ENCODE results near the gene DHRS4L2.
"Not testable (repeated sequence)": the region's sequence is repeated elsewhere in the genome, so short reads cannot be mapped to it uniquely, and the experiment has no call there.

DHRS4L2 gene

GRCh38 chr14:23955811-23956210 lies 32.9 kb upstream of the DHRS4L2 start:
- H3K4me1 Mint-ChIP-seq (ENCODE audit: low read depth), result peaks cover 57% of the 10 kb centered on the region
- intact Hi-C loops (cut with micrococcal nuclease); H3K27ac Mint-ChIP-seq; H3K9me3 Mint-ChIP-seq; H3K27me3 Mint-ChIP-seq; H3K4me3 Mint-ChIP-seq: not testable (repeated sequence)
- H3K36me3 Mint-ChIP-seq (ENCODE audit: low read depth), result peaks cover 74% of the 10 kb centered on the region

DNA sequence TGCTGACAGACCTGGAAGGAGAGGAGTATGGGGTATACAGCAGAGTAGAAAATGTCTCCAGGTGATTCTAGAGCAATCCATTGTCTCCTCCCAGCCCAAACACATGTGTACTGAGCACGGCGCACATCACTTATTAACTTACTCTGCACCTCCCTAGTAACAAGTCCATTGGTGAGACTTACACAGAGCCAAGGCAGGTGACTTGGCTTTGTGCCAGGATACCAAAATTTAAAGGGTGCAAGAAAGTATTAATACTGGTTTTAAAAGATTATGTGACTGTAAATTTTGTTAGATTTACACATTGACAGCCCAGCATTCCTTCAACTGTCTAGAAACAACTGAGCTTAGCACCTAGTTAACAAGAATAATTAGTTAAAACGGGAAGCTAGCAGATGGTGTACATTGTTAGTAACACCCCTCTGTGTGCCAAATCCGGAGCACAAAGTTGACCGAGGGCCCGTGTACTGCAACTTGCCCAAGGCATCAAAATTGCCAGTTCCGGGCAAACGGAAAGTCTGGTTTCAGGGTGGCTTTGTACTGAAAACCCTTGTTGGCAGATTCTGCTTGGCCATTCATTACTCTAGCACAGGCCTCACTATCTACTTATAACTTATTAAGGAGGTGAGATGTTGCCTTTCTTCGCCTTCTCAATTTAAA lies 30.7 kb upstream of the DHRS4L2 start:
- H3K9me3 Mint-ChIP-seq; H3K4me3 Mint-ChIP-seq; H3K27ac Mint-ChIP-seq; H3K27me3 Mint-ChIP-seq; intact Hi-C loops (cut with micrococcal nuclease): not testable (repeated sequence)
- Mint-ChIP-seq H3K36me3 (ENCODE audit: low read depth) (peaks cover 67% of the 10 kb centered on the region), H3K4me1 (ENCODE audit: low read depth) (peaks cover 40% of the 10 kb centered on the region)

DNA sequence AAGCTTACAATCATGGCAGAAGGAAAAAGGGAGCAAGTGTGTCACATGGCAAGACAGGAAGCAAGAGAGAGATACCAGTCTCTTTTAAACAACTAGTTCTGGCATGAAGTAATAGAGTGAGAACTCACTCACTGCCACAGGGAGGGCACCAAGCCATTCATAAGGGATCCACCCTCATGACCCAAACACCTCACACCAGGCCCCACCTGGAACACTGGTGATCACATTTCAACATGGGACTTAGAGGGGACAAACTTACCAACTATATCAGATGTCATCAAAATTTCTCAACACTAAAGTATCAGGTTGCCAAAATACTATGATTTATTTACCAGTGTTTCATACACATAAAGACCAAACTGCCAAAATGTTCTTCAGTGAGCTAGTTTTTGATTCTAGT lies 27.8 kb upstream of the DHRS4L2 start:
- Mint-ChIP-seq H3K36me3 (ENCODE audit: low read depth) (peaks cover 50% of the 10 kb centered on the region), H3K4me1 (ENCODE audit: low read depth) (peaks cover 25% of the 10 kb centered on the region)
- H3K27me3 Mint-ChIP-seq; H3K4me3 Mint-ChIP-seq; H3K27ac Mint-ChIP-seq; intact Hi-C loops (cut with micrococcal nuclease); H3K9me3 Mint-ChIP-seq: not testable (repeated sequence)

- H3K27me3 Mint-ChIP-seq; intact Hi-C loops (cut with micrococcal nuclease); H3K4me3 Mint-ChIP-seq; H3K9me3 Mint-ChIP-seq; H3K27ac Mint-ChIP-seq: not testable (repeated sequence)
- peaks cover 42% of the 10 kb centered on the region for H3K36me3 Mint-ChIP-seq (ENCODE audit: low read depth)
- peaks cover 24% of the 10 kb centered on the region for H3K4me1 Mint-ChIP-seq (ENCODE audit: low read depth)
Observed at GRCh38 chr14:23961704-23962103, 27.0 kb upstream of the DHRS4L2 start.

DNA sequence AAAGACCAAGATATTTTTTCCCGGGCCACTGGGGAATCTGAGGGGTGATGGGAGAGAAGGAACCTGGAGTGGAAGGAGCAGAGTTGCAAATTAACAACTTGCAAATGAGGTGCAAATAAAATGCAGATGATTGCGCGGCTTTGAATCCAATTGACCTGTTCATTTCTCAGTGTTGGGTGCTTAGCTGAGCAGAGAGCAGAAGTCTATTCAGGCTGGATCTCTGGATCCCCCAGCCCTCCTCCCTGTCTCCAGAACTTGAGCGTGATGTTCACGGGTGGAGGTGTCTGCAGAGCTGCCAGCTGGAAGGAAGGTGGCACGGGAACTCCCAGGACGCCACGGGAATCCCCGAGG lies 19.6 kb upstream of the DHRS4L2 start:
- not testable (repeated sequence) for H3K9me3 Mint-ChIP-seq, H3K4me3 Mint-ChIP-seq

DNA sequence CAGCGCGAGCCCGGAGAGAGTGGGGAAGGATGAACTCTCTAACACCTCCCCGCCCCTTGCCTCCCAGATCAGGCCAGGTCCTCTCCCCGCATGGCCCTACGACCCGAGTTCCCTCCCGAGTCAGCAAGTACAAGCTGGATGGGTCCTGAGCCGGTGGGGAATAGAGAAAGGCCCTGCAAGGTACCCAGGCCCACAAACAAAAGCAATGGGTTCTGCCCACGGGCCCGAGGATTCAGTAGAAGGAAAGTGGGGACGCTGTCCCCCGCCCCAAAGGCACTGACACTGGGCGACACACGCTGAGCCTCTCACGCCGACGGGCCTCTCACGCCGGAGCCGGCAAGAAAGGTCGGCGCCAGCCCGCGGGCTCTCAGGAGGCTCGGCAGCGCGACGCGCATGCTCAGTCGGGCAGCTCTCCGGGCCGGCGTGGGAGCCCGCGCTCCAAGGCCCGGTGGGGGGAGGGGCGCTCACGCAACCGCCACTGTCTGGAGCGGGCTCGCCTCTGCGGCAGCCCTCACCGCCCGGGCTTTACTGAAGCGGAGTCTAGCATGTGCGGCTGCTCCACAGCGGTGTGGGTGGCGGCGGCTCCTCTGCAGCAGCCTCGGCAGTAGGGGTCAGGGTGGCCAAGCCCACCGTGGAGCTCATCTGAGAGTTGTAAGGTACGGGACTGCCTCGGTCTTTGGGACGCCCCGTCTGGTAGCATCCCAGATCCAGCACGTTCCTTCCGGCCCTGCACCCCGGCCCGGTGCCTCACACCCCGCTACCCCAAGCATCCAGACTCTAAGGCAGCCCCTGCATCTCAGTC lies 19.0 kb upstream of the DHRS4L2 start:
- H3K36me3 Mint-ChIP-seq (ENCODE audit: low read depth); H3K9me3 Mint-ChIP-seq; intact Hi-C loops (cut with micrococcal nuclease); H3K27me3 Mint-ChIP-seq: not testable (repeated sequence)
- peak overlapping the region; percentile 71 for H3K4me3 Mint-ChIP-seq
- H3K27ac Mint-ChIP-seq, result peak overlapping the region; percentile 45
- peaks cover 49% of the 10 kb centered on the region for H3K4me1 Mint-ChIP-seq (ENCODE audit: low read depth)

More for the DNA sequence above, 19.6 kb upstream of the DHRS4L2 start:
- H3K36me3 Mint-ChIP-seq (ENCODE audit: low read depth); intact Hi-C loops (cut with micrococcal nuclease); H3K27me3 Mint-ChIP-seq: not testable (repeated sequence)
- Mint-ChIP-seq H3K27ac (peak overlapping the region; percentile 45), H3K4me1 (ENCODE audit: low read depth) (peaks cover 43% of the 10 kb centered on the region)

DNA sequence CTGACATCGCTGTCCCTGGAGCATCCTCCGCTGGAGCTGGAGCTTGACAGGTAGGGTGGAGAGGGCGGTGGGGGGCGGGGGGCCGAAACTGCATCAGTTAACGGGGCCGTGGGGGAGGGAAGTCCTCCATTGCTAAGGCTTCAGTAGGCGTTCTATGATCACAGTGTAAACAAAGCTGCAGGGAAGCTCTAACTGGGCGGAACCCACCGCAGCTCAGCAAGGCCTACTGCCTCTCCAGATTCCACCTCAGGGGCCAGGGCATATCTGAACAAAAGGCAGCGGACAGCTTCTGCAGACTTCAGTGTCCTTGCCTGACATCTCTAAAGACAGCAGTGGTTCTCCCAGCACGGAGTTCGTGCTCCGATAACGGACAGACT lies 18.5 kb upstream of the DHRS4L2 start:
- H3K4me3 Mint-ChIP-seq; H3K9me3 Mint-ChIP-seq; H3K27me3 Mint-ChIP-seq; intact Hi-C loops (cut with micrococcal nuclease); H3K36me3 Mint-ChIP-seq (ENCODE audit: low read depth): not testable (repeated sequence)
- H3K4me1 Mint-ChIP-seq (ENCODE audit: low read depth), result peaks cover 54% of the 10 kb centered on the region
- peak overlapping the region; percentile 45 for H3K27ac Mint-ChIP-seq

GRCh38 chr14:23973178-23973577 lies 15.6 kb upstream of the DHRS4L2 start:
- H3K4me3 Mint-ChIP-seq; H3K27ac Mint-ChIP-seq; H3K9me3 Mint-ChIP-seq; intact Hi-C loops (cut with micrococcal nuclease); H3K27me3 Mint-ChIP-seq; H3K36me3 Mint-ChIP-seq (ENCODE audit: low read depth): not testable (repeated sequence)
- peaks cover 57% of the 10 kb centered on the region for H3K4me1 Mint-ChIP-seq (ENCODE audit: low read depth)

DNA sequence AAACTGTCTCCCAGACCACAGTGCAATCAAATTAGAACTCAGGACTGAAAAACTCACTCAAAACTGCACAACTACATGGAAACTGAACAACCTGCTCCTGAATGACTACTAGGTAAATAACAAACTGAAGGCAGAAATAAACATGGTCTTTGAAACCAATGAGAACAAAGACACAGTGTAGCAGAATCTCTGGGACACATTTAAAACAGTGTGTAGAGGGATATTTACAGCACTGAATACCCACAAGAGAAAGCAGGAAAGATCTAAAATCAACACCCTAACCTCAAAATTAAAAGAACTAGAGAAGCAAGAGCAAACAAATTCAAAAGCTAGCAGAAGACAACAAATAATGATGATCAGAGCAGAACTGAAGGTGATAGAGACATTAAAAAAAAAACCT lies 14.7 kb upstream of the DHRS4L2 start:
- not testable (repeated sequence) for H3K4me3 Mint-ChIP-seq, H3K9me3 Mint-ChIP-seq
- H3K4me1 Mint-ChIP-seq (ENCODE audit: low read depth), result peaks cover 57% of the 10 kb centered on the region

GRCh38 chr14:23977208-23977607 lies 11.5 kb upstream of the DHRS4L2 start:
- H3K27me3 Mint-ChIP-seq; H3K36me3 Mint-ChIP-seq (ENCODE audit: low read depth); intact Hi-C loops (cut with micrococcal nuclease); H3K4me3 Mint-ChIP-seq; H3K9me3 Mint-ChIP-seq: not testable (repeated sequence)
- H3K27ac Mint-ChIP-seq, result peak overlapping the region; percentile 67
- peaks cover 59% of the 10 kb centered on the region for H3K4me1 Mint-ChIP-seq (ENCODE audit: low read depth)

More for the DNA sequence above, 14.7 kb upstream of the DHRS4L2 start:
- H3K27me3 Mint-ChIP-seq; H3K36me3 Mint-ChIP-seq (ENCODE audit: low read depth): not testable (repeated sequence)
- intact Hi-C loops (cut with micrococcal nuclease), result loop anchor here (1.0 kb wide), 1 partner anchor 40 kb away; no protein-coding TSS in a partner anchor
- H3K27ac Mint-ChIP-seq, result peak overlapping the region; percentile 48

- intact Hi-C loops (cut with micrococcal nuclease); H3K36me3 Mint-ChIP-seq (ENCODE audit: low read depth); H3K9me3 Mint-ChIP-seq; H3K27me3 Mint-ChIP-seq; H3K4me3 Mint-ChIP-seq: not testable (repeated sequence)
- peaks cover 60% of the 10 kb centered on the region for H3K4me1 Mint-ChIP-seq (ENCODE audit: low read depth)
- H3K27ac Mint-ChIP-seq, result peak overlapping the region; percentile 63
Observed at GRCh38 chr14:23981951-23982813, 6.5 kb upstream of the DHRS4L2 start.

GRCh38 chr14:23984891-23985602 lies 3.7 kb upstream of the DHRS4L2 start:
- Mint-ChIP-seq H3K4me1 (ENCODE audit: low read depth) (peaks cover 83% of the 10 kb centered on the region), H3K36me3 (ENCODE audit: low read depth) (peaks cover 23% of the 10 kb centered on the region), H3K27me3 (no peaks in the 10 kb centered on the region), H3K4me3 (no peak overlapping the region), H3K27ac (peak overlapping the region; percentile 95), H3K9me3 (no peaks in the 10 kb centered on the region)
- intact Hi-C loops (cut with micrococcal nuclease), result loop anchor here (5.0 kb wide), 1 partner anchor 52 kb away; no protein-coding TSS in a partner anchor

GRCh38 chr14:23988223-23988606 lies 514 bp upstream of the DHRS4L2 start:
- Mint-ChIP-seq H3K27ac (peak overlapping the region; percentile 95), H3K4me1 (ENCODE audit: low read depth) (peaks cover 83% of the 10 kb centered on the region), H3K36me3 (ENCODE audit: low read depth) (peaks cover 27% of the 10 kb centered on the region), H3K4me3 (peak overlapping the region; percentile 86)
- not testable (repeated sequence) for H3K9me3 Mint-ChIP-seq, H3K27me3 Mint-ChIP-seq
- intact Hi-C loops (cut with micrococcal nuclease), result loop anchor here (5.0 kb wide), 1 partner anchor 49 kb away; no protein-coding TSS in a partner anchor

Data from dendritic cell treated with granulocyte-macrophage colony-stimulating factor and Interleukin-4, amounts not matched to agents 40 ng/mL and 50 ng/mL, for 4 days (primary cell).